GM18505 (cell line): Measurements from ENCODE around the gene KCNIP4.

Experiments
- ATAC-seq: cut with Tn5 transposase; IDR thresholded peaks from one replicate; pipeline ENCODE4 v1.9.1; 2021; ENCODE audit not compliant: unreplicated experiment
- POLR2A ChIP-seq: IDR thresholded peaks from 4 replicates; pipeline ENCODE4 v1.6.1; 2011; ENCODE audit warnings: borderline replicate concordance; ENCODE audit not compliant: insufficient read depth, insufficient read length; ENCODE audit errors: extremely low read depth

KCNIP4 gene

DNA sequence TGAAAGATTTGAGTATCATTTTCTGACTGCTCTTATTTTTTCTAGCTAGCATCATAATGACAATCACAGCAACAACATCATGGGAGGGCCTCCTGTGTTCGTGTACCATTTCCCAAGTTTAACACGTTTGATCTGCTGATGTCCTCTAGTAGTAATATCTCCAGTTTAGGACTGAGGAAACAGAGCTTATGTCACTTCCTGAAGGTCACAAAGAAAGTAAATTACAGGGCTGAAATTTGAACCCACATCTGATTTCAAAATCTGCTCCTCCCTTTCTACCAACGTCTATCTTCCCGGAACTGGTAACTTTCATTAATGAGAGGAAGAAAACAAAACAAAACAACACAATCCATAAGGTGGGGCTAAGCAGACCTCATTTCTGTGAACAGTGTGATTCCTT, 945.6 kb downstream of the KCNIP4 start:
- no peak for TF ChIP-seq POLR2A
- ATAC-seq = no peak

DNA sequence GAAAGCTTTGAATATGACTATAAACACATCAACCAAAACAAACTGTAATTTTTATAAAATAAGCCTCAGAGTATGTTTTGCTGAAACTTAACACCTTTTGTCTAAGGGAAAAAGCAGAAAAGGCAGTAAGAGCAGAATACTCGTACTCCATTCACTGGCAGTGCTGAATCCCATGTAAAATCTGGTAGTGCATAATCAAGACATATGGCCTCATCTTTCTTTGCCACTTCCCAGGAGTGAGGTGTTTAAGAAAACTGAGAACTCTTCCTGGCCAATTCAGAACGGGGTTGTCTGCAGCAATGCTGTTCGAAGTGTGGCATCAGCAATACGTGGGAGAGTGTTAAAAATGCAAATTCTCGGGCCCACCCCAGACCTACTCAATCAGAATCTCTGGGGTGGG, 946.3 kb downstream of the KCNIP4 start:
- TF ChIP-seq POLR2A = no peak
- no peak for ATAC-seq

DNA sequence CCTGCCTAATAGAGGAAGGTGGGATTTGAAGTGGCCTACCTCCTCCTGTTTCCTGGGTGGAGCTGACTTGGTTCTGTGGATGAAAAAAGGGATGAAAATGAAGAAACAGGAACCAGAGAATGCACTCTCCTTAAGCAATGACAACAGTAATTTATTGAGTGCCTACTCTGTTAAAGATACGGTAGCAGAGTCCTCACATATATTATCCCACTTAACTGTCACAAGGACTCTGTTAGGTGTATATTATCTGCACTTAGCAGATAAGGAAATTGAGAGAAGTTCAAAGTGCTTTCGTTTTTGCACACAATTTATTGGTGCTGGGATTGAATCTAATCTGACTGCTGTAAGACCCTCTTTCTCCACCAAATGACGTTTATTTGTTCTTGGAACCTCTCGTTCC, 947.1 kb downstream of the KCNIP4 start:
- no peak for TF ChIP-seq POLR2A
- no peak for ATAC-seq

DNA sequence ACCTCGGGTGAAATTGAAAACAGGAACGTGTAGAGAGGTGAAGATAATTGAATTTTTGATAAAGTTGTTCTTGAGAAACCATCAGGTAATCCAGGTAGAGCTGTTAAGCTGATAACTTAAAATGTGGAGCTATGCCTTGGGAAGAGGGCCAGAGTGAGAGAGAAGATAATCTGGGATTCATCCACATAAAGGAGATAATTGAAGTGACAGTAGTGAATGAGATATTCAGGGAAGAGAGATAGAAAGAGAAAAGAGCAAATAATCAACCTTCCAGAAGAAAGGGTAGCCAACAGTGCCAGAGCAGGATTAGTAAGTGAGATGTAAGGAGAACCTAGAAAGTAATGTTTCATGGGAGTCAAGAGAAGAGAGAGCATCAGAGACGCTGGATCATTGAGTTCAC, 950.7 kb downstream of the KCNIP4 start:
- no peak for ATAC-seq
- no peak for TF ChIP-seq POLR2A

DNA sequence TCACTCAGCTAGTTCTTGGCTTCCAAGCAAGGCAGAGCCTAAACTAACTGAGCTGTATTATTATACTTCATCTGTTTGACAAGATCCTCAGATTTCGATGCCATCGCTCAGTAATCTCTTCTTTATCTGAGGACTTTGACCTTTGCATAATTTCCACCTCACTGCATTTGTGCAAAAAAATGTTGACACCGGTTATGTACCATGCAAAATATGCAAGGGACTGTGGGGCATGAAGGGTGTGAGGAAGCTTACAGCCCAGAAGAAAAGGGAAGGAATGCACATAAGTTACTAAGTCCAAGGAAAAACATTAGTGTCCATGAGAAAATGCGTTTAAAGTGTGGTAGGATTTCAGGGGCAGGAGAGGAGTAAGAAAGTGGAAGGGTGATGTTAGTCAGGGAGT, 953.0 kb downstream of the KCNIP4 start:
- no peak for TF ChIP-seq POLR2A
- ATAC-seq = no peak

DNA sequence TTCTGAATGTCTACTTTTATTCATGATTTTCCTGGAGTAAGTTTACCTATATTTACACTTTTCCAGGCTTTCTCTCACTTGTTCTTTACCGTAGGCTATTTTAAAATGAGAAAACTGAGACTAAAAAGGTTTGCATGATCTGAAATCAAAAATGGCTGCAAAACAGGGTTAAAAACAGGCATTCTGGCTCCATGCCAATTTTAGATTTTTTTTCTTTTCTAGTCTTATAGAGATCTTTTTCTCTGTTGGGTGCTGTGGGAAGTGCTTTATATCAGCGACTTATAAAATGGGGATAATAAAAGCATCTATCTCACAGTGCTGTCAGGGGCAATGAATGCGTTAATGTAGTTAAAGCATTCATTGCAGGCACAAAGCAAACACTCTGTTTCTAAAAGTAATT, 953.6 kb downstream of the KCNIP4 start:
- ATAC-seq = no peak
- no peak for TF ChIP-seq POLR2A

- no peak for TF ChIP-seq POLR2A
- no peak for ATAC-seq
Observed at GRCh38 chr4:20992002-20992401, 956.6 kb downstream of the KCNIP4 start.

- no peak for ATAC-seq
- no peak for TF ChIP-seq POLR2A
Observed at GRCh38 chr4:20987191-20987590, 961.4 kb downstream of the KCNIP4 start.

DNA sequence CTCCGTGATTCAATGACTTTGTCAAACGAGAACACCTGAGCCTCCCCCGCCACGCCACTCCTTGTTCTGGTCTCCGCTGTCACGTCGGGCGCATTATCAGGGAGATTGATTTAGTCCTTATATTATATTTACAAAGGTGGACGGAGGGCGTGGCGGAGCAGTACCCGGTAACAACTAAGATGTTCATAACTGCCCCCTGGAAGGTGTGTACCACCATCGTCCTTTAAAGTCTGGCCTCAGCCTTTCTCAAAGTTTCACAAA, 964.1 kb downstream of the KCNIP4 start:
- TF ChIP-seq POLR2A = no peak
- no peak for ATAC-seq

DNA sequence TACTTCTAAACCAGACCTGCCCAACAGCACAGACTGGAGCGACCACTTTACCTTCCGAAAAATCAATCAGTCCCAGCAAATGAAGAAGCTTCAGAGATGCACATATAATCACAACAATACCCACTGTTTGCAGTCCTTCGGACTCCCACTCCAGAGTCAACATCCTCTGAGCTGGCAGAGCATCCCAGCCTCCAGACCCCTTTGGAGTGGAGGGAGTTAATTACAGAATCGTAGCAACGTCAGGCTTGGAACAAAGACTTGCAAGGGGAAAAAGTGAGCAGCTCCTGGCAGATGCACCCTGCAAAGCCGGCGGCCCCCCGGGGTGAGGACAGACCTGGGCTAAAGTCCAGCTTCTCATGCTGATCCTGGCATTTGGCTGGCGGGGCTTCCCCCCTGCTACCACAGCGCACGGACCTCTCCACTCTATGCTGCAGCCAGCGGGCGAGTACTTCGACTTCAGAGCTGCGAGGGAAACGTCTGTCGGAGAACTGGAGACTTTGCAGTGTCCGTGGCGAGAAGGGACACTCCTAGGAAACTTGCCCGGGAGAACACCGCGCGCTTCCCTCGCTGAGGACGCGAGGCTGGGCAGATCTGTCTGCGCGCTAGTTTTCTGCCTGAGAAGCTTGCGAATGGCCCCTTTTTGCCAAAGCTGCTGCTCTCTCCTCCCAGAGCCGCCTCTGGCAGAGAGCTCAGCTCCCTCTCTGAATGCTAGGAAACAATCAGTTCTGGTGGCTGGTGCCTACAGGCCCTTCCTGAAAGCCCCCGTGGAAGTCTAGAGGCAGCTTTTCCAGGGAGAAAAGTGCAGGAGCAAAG, 964.6 kb downstream of the KCNIP4 start:
- no peak for ATAC-seq
- TF ChIP-seq POLR2A = no peak

- no peak for ATAC-seq
Observed at GRCh38 chr4:20982544-20982943, 966.0 kb downstream of the KCNIP4 start.

GRCh38 chr4:20960291-20960690, 988.3 kb downstream of the KCNIP4 start:
- TF ChIP-seq POLR2A = no peak
- no peak for ATAC-seq

More at GRCh38 chr4:20982544-20982943, 966.0 kb downstream of the KCNIP4 start:
- no peak for TF ChIP-seq POLR2A

GRCh38 chr4:20954541-20954940, 994.0 kb downstream of the KCNIP4 start:
- TF ChIP-seq POLR2A = no peak
- ATAC-seq = no peak

GRCh38 chr4:20944961-20945360, 1003.6 kb downstream of the KCNIP4 start:
- no peak for TF ChIP-seq POLR2A
- no peak for ATAC-seq

GRCh38 chr4:20944451-20944850, 1004.1 kb downstream of the KCNIP4 start:
- TF ChIP-seq POLR2A = no peak
- no peak for ATAC-seq
